K562 (cell line): ENCODE data around the gene RNU6-9. TPM values are rescaled to one million over a fixed set of nuclear protein-coding genes. Genes with fewer than 3 reads are reported as not detected.

Experiments
- COPS2 ChIP-seq: fragments of 450-650 bp; conservative IDR thresholded peaks from 2 replicates; pipeline ENCODE4 v1.6.1; 2016; ENCODE audit warnings: mild to moderate bottlenecking, moderate library complexity
- CREB1 ChIP-seq, 2 experiments: sonication (generic) in 1 of 2; formaldehyde crosslinking in 1 of 2; IDR thresholded peaks; 2 replicates each; pipeline versions ENCODE4 v1.6.1 to v1.8.0; 2012 to 2022; ENCODE audit warnings: inconsistent platforms in 1 of 2, mild to moderate bottlenecking in 1 of 2, missing genetic modification reagents in 1 of 2, moderate library complexity in 1 of 2
- CXXC5 ChIP-seq: fragments of 250-450 bp; sonication (Bioruptor Pico); IDR thresholded peaks from 2 replicates; pipeline ENCODE4 v1.8.0; 2022; ENCODE audit warnings: inconsistent platforms, mild to moderate bottlenecking, moderate library complexity
- EWSR1 ChIP-seq: fragments of 450-650 bp; IDR thresholded peaks from 2 replicates; pipeline ENCODE4 v1.6.1; 2018; ENCODE audit warnings: borderline replicate concordance, mild to moderate bottlenecking, low read depth, moderate library complexity; ENCODE audit not compliant: partially characterized antibody
- MBD2 ChIP-seq: sonication (generic); IDR thresholded peaks from 2 replicates; pipeline ENCODE4 v1.6.1; 2016; ENCODE audit warnings: low read depth, borderline replicate concordance
- MCM7 ChIP-seq, 2 experiments: fragments of 450-650 bp; IDR thresholded peaks; 2 replicates each; pipeline ENCODE4 v1.6.1; 2016 to 2018
- PCBP1 ChIP-seq: fragments of 200-400 bp; formaldehyde crosslinking; IDR thresholded peaks from 2 replicates; pipeline ENCODE4 v1.6.1; 2018; ENCODE audit warnings: mild to moderate bottlenecking, low read depth, low read length; ENCODE audit not compliant: poor library complexity, severe bottlenecking
- PCBP2 ChIP-seq: fragments of 200-400 bp; formaldehyde crosslinking; IDR thresholded peaks from 2 replicates; pipeline ENCODE4 v1.6.1; 2018; ENCODE audit warnings: low read length, low read depth, mild to moderate bottlenecking, moderate library complexity; ENCODE audit not compliant: poor library complexity, severe bottlenecking
- POLR2G ChIP-seq: fragments of 200-400 bp; formaldehyde crosslinking; IDR thresholded peaks from 2 replicates; pipeline ENCODE4 v1.6.1; 2017; ENCODE audit warnings: low read depth, mild to moderate bottlenecking, antibody characterized with exemption, low read length, moderate library complexity
- PURB ChIP-seq: sonication (generic); formaldehyde crosslinking; IDR thresholded peaks from 2 replicates; pipeline ENCODE4 v1.9.0; 2021; ENCODE audit warnings: low read depth, mild to moderate bottlenecking, missing genetic modification reagents
- RFX5 ChIP-seq: IDR thresholded peaks from 2 replicates; pipeline ENCODE4 v1.6.1; 2011; ENCODE audit warnings: low read depth, mild to moderate bottlenecking, improper control_type of control experiment, low read length
- SMAD1 ChIP-seq: fragments of 150-350 bp; IDR thresholded peaks from 2 replicates; pipeline ENCODE4 v1.6.1; 2014; ENCODE audit warnings: low read length, low read depth; ENCODE audit not compliant: partially characterized antibody
- ZNF785 ChIP-seq: fragments of 250-450 bp; sonication (Bioruptor Pico); IDR thresholded peaks from 2 replicates; pipeline ENCODE4 v1.4.0; 2020; ENCODE audit warnings: mild to moderate bottlenecking
- polyA plus RNA-seq, 8 experiments: library from polyadenylated mRNA; depleted of rRNA in 4 of 8; stranded (reverse) in 5 of 8; unstranded in 3 of 8; fragments of >200 nt; fragmentation: Nextera tagmentation in 2 of 8; fragmentation: Illumina TruSeq in 1 of 8; extraction: Ambion mirVana in 2 of 8; extraction: Trizol in 1 of 8; gene quantifications; 2 replicates each; pipeline versions ENCODE4 v1.2.1 to v1.2.3, GENCODE V29; 2011 to 2014; ENCODE audit warnings: inconsistent platforms in 1 of 8, missing spikeins in 1 of 8
- total RNA-seq, 7 experiments: library from RNA; depleted of rRNA in 6 of 7; stranded (reverse); fragments of >200 nt in 6 of 7; fragmentation: Illumina TruSeq in 2 of 7; extraction: Trizol in 2 of 7; gene quantifications; 2 replicates each; pipeline versions ENCODE4 v1.2.1 to v1.2.3, GENCODE V29; 2011 to 2021; ENCODE audit warnings: low replicate concordance in 1 of 7
- TF ChIP-seq, protein P1 (sequence below): fragments of 250-450 bp; sonication (Bioruptor Pico); IDR thresholded peaks from 2 replicates; pipeline ENCODE4 v1.4.0; 2020; ENCODE audit warnings: mild to moderate bottlenecking, moderate library complexity, borderline replicate concordance
- TF ChIP-seq, protein P2 (sequence below): fragments of 150-350 bp; conservative IDR thresholded peaks from 2 replicates; pipeline ENCODE4 v1.6.1; 2014; ENCODE audit warnings: low read length
- TF ChIP-seq, protein P3 (sequence below), 2 experiments: fragments of 450-650 bp in 1 of 2; sonication (generic) in 1 of 2; formaldehyde crosslinking in 1 of 2; IDR thresholded peaks in 1 of 2; conservative IDR thresholded peaks in 1 of 2; 2 replicates each; pipeline versions ENCODE4 v1.6.1 to v1.8.1; 2016 to 2023; ENCODE audit warnings: mild to moderate bottlenecking in 2 of 2, moderate library complexity in 2 of 2, inconsistent platforms in 1 of 2, missing genetic modification reagents in 1 of 2
- TF ChIP-seq, protein P4 (sequence below), 2 experiments: fragments of 200-800 bp in 1 of 2; sonication (Bioruptor generic) in 1 of 2; sonication (generic) in 1 of 2; formaldehyde crosslinking in 1 of 2; IDR thresholded peaks in 1 of 2; conservative IDR thresholded peaks in 1 of 2; 2 replicates each; pipeline versions ENCODE4 v1.5.0 to v1.6.1; 2016 to 2020; ENCODE audit warnings: missing compliant biosample characterization in 1 of 2, missing genetic modification characterization in 1 of 2, missing genetic modification reagents in 1 of 2

RNU6-9 gene
- total and polyA plus RNA-seq, 9 of the 15 experiments (the other 6 are each of a cell fraction or from before 2014, with no cell fraction given) = not detected

DNA sequence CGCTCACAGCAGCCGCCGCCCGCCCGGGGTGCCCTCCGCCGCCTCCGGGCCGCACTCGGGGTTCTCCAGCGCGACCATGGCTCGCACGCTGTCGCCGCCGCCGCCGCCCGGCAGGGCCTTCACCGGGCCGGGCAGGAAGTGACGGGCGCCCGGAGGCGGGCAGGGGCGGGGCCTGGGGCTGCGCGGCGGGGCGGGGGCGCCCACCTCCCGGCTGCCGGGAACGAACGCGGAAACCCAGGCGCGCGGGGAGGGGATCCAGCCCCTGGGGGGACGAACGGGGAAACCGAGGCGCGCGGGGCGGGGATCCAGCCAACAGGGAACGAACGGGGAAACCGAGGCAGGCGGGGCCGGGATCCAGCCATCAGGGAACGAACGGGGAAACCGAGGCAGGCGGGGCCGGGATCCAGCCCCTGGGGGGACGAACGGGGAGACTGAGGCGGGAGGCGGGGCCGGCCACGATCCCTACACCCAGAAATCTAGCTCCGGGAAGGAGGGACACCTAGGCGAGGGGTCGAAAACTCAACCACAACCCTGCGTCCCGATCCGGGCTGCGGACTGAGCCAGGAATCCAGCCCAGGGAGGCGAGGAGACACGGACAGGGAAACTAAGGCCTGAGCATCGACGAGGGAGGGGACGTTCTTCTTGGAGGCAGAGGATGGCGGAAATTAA, 19.9 kb downstream of the RNU6-9 start, which contains the start of gene R3HDM4 (continued):
- TF ChIP-seq EWSR1 (no peak), RFX5 (no peak), PCBP2 (no peak), CXXC5 (CRISPR knock-in tag) (no peak), SMAD1 (peak; percentile 37), MCM7 (IDR thresholded peaks at IDR 0.05) (no peak), MBD2 (peak; percentile 9; the same call in 1 of the 2 replicates), COPS2 (no peak), PURB (CRISPR knock-in tag) (no peak), PCBP1 (no peak), ZNF785 (CRISPR knock-in tag) (no peak), CREB1 (IDR thresholded peaks at IDR 0.05) (peak; percentile 30; the same call in 1 of the 2 replicates), CREB1 (CRISPR knock-in tag; IDR thresholded peaks at IDR 0.05) (no peak), POLR2G (peak; percentile 81)
- TF ChIP-seq, protein P1, sequence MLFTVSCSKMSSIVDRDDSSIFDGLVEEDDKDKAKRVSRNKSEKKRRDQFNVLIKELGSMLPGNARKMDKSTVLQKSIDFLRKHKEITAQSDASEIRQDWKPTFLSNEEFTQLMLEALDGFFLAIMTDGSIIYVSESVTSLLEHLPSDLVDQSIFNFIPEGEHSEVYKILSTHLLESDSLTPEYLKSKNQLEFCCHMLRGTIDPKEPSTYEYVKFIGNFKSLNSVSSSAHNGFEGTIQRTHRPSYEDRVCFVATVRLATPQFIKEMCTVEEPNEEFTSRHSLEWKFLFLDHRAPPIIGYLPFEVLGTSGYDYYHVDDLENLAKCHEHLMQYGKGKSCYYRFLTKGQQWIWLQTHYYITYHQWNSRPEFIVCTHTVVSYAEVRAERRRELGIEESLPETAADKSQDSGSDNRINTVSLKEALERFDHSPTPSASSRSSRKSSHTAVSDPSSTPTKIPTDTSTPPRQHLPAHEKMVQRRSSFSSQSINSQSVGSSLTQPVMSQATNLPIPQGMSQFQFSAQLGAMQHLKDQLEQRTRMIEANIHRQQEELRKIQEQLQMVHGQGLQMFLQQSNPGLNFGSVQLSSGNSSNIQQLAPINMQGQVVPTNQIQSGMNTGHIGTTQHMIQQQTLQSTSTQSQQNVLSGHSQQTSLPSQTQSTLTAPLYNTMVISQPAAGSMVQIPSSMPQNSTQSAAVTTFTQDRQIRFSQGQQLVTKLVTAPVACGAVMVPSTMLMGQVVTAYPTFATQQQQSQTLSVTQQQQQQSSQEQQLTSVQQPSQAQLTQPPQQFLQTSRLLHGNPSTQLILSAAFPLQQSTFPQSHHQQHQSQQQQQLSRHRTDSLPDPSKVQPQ (CRISPR knock-in tag) = no peak
- TF ChIP-seq, protein P2, sequence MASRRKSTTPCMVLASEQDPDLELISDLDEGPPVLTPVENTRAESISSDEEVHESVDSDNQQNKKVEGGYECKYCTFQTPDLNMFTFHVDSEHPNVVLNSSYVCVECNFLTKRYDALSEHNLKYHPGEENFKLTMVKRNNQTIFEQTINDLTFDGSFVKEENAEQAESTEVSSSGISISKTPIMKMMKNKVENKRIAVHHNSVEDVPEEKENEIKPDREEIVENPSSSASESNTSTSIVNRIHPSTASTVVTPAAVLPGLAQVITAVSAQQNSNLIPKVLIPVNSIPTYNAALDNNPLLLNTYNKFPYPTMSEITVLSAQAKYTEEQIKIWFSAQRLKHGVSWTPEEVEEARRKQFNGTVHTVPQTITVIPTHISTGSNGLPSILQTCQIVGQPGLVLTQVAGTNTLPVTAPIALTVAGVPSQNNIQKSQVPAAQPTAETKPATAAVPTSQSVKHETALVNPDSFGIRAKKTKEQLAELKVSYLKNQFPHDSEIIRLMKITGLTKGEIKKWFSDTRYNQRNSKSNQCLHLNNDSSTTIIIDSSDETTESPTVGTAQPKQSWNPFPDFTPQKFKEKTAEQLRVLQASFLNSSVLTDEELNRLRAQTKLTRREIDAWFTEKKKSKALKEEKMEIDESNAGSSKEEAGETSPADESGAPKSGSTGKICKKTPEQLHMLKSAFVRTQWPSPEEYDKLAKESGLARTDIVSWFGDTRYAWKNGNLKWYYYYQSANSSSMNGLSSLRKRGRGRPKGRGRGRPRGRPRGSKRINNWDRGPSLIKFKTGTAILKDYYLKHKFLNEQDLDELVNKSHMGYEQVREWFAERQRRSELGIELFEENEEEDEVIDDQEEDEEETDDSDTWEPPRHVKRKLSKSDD = no peak
- TF ChIP-seq, protein P3, sequence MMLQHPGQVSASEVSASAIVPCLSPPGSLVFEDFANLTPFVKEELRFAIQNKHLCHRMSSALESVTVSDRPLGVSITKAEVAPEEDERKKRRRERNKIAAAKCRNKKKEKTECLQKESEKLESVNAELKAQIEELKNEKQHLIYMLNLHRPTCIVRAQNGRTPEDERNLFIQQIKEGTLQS (IDR thresholded peaks at IDR 0.05) = no peak
- TF ChIP-seq, protein P3 (CRISPR knock-in tag; conservative IDR thresholded peaks at IDR 0.05) = no peak
- TF ChIP-seq, protein P4, sequence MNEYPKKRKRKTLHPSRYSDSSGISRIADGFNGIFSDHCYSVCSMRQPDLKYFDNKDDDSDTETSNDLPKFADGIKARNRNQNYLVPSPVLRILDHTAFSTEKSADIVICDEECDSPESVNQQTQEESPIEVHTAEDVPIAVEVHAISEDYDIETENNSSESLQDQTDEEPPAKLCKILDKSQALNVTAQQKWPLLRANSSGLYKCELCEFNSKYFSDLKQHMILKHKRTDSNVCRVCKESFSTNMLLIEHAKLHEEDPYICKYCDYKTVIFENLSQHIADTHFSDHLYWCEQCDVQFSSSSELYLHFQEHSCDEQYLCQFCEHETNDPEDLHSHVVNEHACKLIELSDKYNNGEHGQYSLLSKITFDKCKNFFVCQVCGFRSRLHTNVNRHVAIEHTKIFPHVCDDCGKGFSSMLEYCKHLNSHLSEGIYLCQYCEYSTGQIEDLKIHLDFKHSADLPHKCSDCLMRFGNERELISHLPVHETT (CRISPR knock-in tag; conservative IDR thresholded peaks at IDR 0.05 in 1 of 2, IDR thresholded peaks at IDR 0.05 in 1 of 2) = peak in 1 of 2 experiments; percentile 99; a peak in 2 of 4 replicates
